OCI-LY3 (cell line): ENCODE results near the gene KRTAP5-5.

Experiments used
- H2AFZ ChIP-seq: fragments of 200-600, 300-600 bp; shearing (Covaris generic); 2 replicates; pipeline ENCODE4 v1.6.0; 2014; ENCODE audit warnings: antibody characterized with exemption, low read depth, low read length
- H3K27ac ChIP-seq: fragments of 200-600, 300-600 bp; sonication (generic); 2 replicates; pipeline ENCODE4 v1.5.1; 2014; ENCODE audit warnings: mild to moderate bottlenecking, low read length, moderate library complexity, mixed read lengths
- H3K27me3 ChIP-seq: fragments of 200-600, 300-600 bp; sonication (generic); 2 replicates; pipeline ENCODE4 v1.6.1; 2014; ENCODE audit warnings: low read depth, low read length, mixed read lengths
- H3K36me3 ChIP-seq: fragments of 200-600, 300-600 bp; sonication (generic); replicated peaks from 2 replicates; pipeline ENCODE3; 2014; ENCODE audit warnings: low read depth, low read length, mixed read lengths
- H3K4me1 ChIP-seq: fragments of 300-600, 200-600 bp; sonication (generic); 2 replicates; pipeline ENCODE4 v1.6.1; 2014; ENCODE audit warnings: low read length, mixed read lengths
- H3K4me2 ChIP-seq: fragments of 200-600, 300-600 bp; sonication (generic); 2 replicates; pipeline ENCODE4 v1.6.1; 2014; ENCODE audit warnings: low read length, mixed read lengths
- H3K4me3 ChIP-seq: fragments of 300-600, 200-600 bp; sonication (generic); 2 replicates; pipeline ENCODE4 v1.5.1; 2014; ENCODE audit warnings: antibody characterized with exemption, mild to moderate bottlenecking, low read length, moderate library complexity
- H3K79me2 ChIP-seq: fragments of 300-600, 200-600 bp; shearing (Covaris generic); 2 replicates; pipeline ENCODE4 v1.6.1; 2014; ENCODE audit warnings: mild to moderate bottlenecking, low read length, mixed read lengths
- H3K9ac ChIP-seq: fragments of 300-600, 200-600 bp; shearing (Covaris generic); 2 replicates; pipeline ENCODE4 v1.6.0; 2014; ENCODE audit warnings: mild to moderate bottlenecking, low read length, moderate library complexity
- H3K9me3 ChIP-seq: fragments of 200-600, 300-600 bp; shearing (Covaris generic); 2 replicates; pipeline ENCODE4 v1.6.1; 2014; ENCODE audit warnings: low read length, mixed read lengths; ENCODE audit not compliant: insufficient read depth
- H4K20me1 ChIP-seq: fragments of 200-600, 300-600 bp; sonication (generic); 2 replicates; pipeline ENCODE4 v1.6.1; 2016; ENCODE audit warnings: low read length, mixed read lengths; ENCODE audit not compliant: insufficient read depth
- EZH2phosphoT487 ChIP-seq: fragments of 200-600 bp; shearing (Covaris generic); IDR thresholded peaks from 2 replicates; pipeline ENCODE4 v1.6.1; 2018; ENCODE audit warnings: antibody characterized with exemption, mixed run types, low read depth
- TF ChIP-seq, protein P1 (sequence below): fragments of 200-600, 300-600 bp; sonication (generic); IDR thresholded peaks from 2 replicates; pipeline ENCODE4 v1.5.1; 2014; ENCODE audit warnings: antibody characterized with exemption, low read length, low read depth

KRTAP5-5 gene

DNA sequence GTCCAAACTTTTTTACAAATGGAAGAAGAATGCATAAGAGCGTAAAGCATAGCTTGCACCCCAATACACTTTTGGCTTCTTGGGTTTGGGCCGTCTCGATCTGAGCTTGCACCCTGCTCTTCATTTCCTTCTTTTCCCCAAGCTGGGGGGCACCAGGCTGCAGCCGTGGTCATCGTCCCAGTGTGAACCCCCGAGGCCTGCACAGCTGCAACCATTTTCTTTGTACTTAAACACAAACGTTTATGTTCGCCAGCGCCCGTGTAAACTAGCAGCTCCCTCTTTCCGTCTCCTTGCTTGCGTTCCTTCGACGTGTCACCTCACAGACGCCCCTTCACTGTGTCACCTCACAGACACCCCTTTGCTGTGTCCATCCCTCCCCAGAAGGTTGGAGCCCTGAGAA is 10.1 kb downstream of the KRTAP5-5 start:
- H3K36me3 ChIP-seq = no peaks in the 10 kb centered on the region
- H3K4me1 ChIP-seq = no peaks in the 10 kb centered on the region
- peaks cover 17% of the 10 kb centered on the region; the same call in 1 of the 2 replicates for H3K27me3 ChIP-seq
- no peak overlapping the region for H3K4me3 ChIP-seq
- no peaks in the 10 kb centered on the region for H3K79me2 ChIP-seq
- no peak overlapping the region for H3K9ac ChIP-seq
- no peaks in the 10 kb centered on the region for H4K20me1 ChIP-seq
- H3K27ac ChIP-seq = no peak overlapping the region
- H3K4me2 ChIP-seq = no peak overlapping the region
- H2AFZ ChIP-seq = no peak overlapping the region
- no peaks in the 10 kb centered on the region for H3K9me3 ChIP-seq
- no peak for TF ChIP-seq EZH2phosphoT487
- TF ChIP-seq, protein P1, sequence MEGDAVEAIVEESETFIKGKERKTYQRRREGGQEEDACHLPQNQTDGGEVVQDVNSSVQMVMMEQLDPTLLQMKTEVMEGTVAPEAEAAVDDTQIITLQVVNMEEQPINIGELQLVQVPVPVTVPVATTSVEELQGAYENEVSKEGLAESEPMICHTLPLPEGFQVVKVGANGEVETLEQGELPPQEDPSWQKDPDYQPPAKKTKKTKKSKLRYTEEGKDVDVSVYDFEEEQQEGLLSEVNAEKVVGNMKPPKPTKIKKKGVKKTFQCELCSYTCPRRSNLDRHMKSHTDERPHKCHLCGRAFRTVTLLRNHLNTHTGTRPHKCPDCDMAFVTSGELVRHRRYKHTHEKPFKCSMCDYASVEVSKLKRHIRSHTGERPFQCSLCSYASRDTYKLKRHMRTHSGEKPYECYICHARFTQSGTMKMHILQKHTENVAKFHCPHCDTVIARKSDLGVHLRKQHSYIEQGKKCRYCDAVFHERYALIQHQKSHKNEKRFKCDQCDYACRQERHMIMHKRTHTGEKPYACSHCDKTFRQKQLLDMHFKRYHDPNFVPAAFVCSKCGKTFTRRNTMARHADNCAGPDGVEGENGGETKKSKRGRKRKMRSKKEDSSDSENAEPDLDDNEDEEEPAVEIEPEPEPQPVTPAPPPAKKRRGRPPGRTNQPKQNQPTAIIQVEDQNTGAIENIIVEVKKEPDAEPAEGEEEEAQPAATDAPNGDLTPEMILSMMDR = no peak

DNA sequence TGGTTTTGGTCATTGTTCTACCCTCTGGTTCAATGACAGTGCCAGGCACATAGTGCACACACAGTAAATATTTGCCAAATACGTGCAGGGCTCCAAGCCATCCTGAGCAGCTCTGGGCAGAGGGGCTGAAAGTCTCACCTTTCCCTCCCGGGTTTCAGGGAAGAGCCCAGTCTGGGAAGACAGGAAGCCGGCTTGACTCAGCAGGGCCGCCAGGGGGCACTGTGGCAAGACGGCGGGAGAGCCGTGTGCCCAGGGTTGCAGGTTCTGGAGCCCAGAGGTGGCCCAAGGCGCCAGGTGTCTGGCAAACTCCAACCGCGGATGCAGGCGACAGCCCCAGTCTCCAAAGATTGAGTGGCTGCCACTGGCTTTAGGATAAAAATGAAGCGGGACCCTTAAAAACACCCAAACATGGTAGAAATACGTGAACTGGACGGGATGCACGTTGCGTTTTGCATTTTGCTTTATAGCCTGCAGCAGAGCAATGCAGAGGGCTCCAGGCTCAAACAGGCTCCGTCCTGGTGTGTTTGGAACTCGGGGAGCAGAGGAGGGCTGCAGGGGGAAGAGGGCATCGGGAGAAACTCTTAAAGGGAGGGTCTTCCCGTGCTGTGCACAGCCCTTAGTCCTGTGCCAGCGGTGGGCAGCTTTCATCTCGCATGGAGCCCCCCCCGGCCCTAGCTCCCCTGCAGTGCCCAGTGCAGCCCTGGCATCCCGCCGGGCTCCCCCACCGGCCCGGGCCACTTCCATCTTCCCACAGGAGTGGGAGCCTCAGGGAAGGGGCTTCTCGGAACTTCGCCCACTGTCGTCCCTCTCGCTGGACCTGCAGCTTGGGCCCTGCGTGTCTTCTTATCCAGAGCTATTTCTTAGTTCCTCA is 10.7 kb downstream of the KRTAP5-5 start:
- no peaks in the 10 kb centered on the region for H3K9me3 ChIP-seq
- H3K36me3 ChIP-seq = no peaks in the 10 kb centered on the region
- no peak overlapping the region for H3K27ac ChIP-seq
- H3K9ac ChIP-seq = no peak overlapping the region
- no peak overlapping the region for H3K4me2 ChIP-seq
- no peaks in the 10 kb centered on the region for H4K20me1 ChIP-seq
- H3K4me1 ChIP-seq = peaks cover 4% of the 10 kb centered on the region; the same call in 1 of the 2 replicates
- TF ChIP-seq EZH2phosphoT487 = no peak
- TF ChIP-seq, protein P1 = peak; percentile 88
- no peak overlapping the region for H3K4me3 ChIP-seq
- H3K27me3 ChIP-seq = peaks cover 23% of the 10 kb centered on the region; the same call in 1 of the 2 replicates
- no peak overlapping the region for H2AFZ ChIP-seq
- no peaks in the 10 kb centered on the region for H3K79me2 ChIP-seq

DNA sequence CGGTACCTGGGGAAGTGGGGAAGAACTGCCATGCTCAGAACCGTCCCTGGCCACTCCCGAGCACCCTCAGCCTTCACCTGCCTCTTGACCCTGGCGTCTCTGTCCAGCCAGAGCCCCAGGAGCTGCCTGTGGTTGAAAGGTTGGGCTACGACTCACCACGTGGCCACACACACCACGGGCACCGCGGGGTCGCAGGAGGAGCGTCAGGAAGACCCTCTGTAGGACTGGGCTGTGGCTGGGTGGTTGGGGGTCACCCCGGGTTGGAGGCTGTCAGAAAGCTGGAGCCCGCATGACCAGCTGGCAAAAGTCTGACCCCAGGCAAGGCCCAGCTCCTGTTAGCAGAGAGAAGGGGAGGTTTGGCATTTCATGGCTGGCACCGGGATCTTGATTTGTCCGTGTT is 11.5 kb downstream of the KRTAP5-5 start:
- Histone ChIP-seq H3K4me3 (no peak overlapping the region), H3K9me3 (no peaks in the 10 kb centered on the region), H3K79me2 (no peaks in the 10 kb centered on the region), H3K4me2 (no peak overlapping the region), H3K4me1 (peaks cover 5% of the 10 kb centered on the region; the same call in 1 of the 2 replicates), H3K27me3 (peaks cover 24% of the 10 kb centered on the region), H3K27ac (no peak overlapping the region), H2AFZ (no peak overlapping the region), H4K20me1 (no peaks in the 10 kb centered on the region), H3K9ac (no peak overlapping the region), H3K36me3 (no peaks in the 10 kb centered on the region)
- TF ChIP-seq EZH2phosphoT487 = no peak
- TF ChIP-seq, protein P1 = no peak

DNA sequence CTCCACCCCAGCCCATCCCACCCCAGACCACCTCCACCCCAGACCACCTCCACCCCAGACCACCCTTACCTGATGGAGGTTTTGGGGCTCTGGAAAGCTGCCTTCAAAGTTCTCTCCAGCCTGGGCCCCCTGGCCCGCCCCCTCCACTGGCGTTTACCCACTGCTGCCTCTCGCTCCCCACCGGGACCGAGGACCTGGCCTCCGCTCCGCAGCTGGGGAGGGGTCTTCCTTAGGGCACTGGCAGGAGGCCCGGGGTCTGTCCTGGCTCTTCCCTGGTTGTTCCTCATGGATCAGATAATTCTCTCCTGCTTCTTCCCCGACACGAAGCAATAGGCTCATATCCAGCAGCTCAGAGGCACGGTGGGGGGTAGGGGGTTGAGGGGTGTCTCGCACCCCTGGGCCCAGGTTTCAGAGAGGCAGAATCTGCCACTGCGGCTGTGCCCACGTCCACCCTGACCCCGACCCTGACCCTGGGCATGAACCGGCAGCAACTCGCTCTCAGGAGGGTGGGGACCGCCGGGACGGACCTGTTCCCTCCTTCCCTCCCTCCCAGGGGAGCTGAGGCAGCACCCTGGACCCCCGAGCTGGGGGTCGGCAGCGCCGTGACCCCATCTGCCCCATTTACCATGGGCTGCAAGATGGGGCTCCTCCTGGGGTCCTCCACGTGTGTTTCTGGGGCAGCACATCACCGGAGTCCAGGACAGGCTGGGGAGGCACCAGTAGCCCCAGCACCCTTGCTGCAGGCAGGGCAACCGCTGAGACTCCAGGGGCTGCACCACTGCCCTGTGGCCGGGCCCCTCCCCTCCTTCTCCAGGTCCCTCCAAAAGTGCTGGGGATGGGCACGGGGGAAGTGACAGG is 12.9 kb downstream of the KRTAP5-5 start:
- peaks cover 24% of the 10 kb centered on the region for H3K27me3 ChIP-seq
- no peak overlapping the region for H3K9ac ChIP-seq
- no peak for TF ChIP-seq EZH2phosphoT487
- TF ChIP-seq, protein P1 = no peak
- no peaks in the 10 kb centered on the region for H3K36me3 ChIP-seq
- H3K9me3 ChIP-seq = no peaks in the 10 kb centered on the region
- H3K4me1 ChIP-seq = peaks cover 5% of the 10 kb centered on the region; the same call in 1 of the 2 replicates
- no peak overlapping the region for H3K27ac ChIP-seq
- no peaks in the 10 kb centered on the region for H4K20me1 ChIP-seq
- no peak overlapping the region for H3K4me2 ChIP-seq
- H2AFZ ChIP-seq = no peak overlapping the region
- H3K79me2 ChIP-seq = no peaks in the 10 kb centered on the region
- H3K4me3 ChIP-seq = no peak overlapping the region
